ENCODE results near the gene PTAFR. TPM values are rescaled to one million over a fixed set of nuclear protein-coding genes. Genes with fewer than 3 reads are reported as not detected.

PTAFR gene
- total RNA-seq, 1 donor from 2014 or later, result 0.48 TPM

DNA sequence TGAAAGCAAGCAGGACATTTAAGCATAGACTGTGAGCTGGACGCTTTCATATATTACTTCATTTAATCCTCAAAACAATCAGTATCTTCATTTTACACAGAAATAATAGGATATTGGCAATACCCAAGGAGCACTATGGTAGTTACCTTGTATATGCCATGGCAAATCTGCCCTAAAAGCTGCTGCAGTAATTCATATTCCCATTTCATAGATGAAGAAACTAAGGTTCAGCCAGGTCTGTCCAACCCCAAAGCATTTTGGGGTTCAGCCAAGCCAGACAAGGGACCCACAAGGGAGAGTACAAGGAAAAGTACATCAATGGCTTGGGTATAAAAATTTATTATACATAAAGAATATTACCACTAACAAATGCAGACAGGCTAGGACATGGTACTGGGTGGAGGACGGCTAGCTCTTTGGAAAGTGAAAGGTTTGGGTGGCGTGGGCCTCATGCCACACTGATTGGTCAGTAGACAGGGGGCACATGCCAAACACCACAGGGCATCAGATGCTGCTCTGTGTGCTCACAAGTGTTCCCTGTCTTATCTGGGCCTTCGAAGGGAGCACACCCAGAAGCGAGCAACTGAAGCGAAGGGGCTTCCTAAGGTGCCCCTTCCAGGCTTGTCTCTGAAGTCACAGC lies 23.9 kb upstream of the PTAFR start:
- Mint-ChIP-seq H3K9me3 (no peaks in the 10 kb centered on the region), H3K4me3 (no peak overlapping the region), H3K27ac (no peak overlapping the region), H3K36me3 (peaks cover 35% of the 10 kb centered on the region), H3K27me3 (no peaks in the 10 kb centered on the region), H3K4me1 (ENCODE audit: unreplicated experiment) (peaks cover 6% of the 10 kb centered on the region)
- TF ChIP-seq, protein P1, sequence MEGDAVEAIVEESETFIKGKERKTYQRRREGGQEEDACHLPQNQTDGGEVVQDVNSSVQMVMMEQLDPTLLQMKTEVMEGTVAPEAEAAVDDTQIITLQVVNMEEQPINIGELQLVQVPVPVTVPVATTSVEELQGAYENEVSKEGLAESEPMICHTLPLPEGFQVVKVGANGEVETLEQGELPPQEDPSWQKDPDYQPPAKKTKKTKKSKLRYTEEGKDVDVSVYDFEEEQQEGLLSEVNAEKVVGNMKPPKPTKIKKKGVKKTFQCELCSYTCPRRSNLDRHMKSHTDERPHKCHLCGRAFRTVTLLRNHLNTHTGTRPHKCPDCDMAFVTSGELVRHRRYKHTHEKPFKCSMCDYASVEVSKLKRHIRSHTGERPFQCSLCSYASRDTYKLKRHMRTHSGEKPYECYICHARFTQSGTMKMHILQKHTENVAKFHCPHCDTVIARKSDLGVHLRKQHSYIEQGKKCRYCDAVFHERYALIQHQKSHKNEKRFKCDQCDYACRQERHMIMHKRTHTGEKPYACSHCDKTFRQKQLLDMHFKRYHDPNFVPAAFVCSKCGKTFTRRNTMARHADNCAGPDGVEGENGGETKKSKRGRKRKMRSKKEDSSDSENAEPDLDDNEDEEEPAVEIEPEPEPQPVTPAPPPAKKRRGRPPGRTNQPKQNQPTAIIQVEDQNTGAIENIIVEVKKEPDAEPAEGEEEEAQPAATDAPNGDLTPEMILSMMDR (conservative IDR thresholded peaks at IDR 0.05), result no peak
- DNase-seq (ENCODE audit: extremely low spot score, unreplicated experiment), result no peak

DNA sequence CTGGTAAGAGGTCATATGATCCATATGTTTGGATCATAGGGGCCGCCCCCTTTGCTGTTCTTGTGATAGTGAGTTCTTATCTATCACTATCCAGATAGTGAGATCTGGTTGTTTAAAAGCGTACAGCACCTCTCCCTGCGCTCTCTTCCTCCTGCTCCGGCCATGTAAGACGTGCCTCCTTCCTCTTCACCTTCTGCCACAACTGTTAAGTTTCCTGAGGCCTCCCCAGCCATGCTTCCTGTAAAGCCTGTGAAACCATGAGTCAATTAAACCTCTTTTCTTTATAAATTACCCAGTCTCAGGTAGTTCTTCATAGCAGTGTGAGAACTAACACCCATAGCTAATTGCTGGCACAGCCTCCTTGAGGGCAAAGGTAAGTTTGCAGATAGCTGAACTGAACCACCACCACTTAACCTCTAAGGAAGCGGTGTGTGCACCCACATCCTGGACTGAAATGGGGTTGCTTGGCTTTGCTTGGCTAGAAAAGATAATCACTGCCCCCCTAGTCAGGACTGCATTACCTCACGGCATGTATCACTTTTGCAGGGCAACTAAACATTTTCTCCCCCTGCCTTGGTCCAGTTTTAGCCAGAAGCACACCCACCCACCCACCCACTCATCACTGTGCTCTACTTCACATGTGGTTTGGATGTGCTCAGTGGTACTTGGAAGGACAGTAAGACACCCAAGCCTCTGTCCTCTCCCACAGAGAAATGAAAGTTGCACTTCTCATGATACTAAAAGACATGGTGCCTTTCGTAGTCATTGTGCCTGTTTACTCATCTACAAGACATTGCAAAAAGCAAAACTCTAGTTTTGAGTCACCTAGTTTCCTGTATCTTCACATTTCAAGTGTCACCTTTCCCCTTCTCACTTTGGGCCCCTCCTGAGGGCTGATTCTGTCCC lies 23.1 kb upstream of the PTAFR start:
- Mint-ChIP-seq H3K9me3 (no peaks in the 10 kb centered on the region), H3K4me1 (ENCODE audit: unreplicated experiment) (peaks cover 6% of the 10 kb centered on the region), H3K27ac (no peak overlapping the region), H3K27me3 (no peaks in the 10 kb centered on the region), H3K36me3 (peaks cover 35% of the 10 kb centered on the region), H3K4me3 (no peak overlapping the region)
- no peak for DNase-seq (ENCODE audit: extremely low spot score, unreplicated experiment)
- TF ChIP-seq, protein P1 (conservative IDR thresholded peaks at IDR 0.05), result no peak

DNA sequence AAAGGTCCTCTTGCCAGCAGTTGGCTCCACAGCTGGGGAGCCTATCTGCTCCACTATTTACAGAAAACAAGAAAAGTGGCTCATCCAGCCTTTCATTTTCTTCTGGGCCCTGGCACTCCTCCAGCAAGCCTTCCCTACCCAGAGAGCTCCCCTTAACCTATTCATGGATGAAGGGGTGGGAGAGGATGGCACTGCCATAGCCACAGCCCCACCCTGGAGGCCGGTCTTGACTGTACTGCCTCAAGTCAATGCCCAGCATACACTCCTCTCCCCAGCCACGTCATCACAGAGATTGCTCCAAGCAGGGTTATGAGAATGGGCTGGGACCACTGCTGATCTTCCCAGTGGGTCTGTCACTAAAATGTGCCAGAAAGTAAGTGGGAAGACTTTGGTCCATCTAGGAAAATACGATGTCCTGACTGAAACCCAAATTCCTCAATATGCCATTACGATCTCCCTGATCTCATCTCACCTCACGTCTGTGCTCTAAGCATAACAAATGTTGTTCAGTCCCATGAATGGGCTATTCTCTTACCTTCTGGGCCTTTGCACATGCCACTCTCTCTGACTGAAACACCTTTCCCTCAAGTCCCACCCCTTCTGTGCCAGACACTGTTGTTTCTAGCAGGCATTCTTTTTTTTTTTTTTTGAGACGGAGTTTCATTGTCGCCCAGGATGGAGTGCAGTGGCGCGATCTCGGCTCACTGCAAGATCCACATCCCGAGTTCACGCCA lies 21.4 kb upstream of the PTAFR start:
- H3K4me1 Mint-ChIP-seq (ENCODE audit: unreplicated experiment), result peaks cover 10% of the 10 kb centered on the region
- no peaks in the 10 kb centered on the region for H3K27me3 Mint-ChIP-seq
- no peak for DNase-seq (ENCODE audit: extremely low spot score, unreplicated experiment)
- H3K27ac Mint-ChIP-seq, result no peak overlapping the region
- no peaks in the 10 kb centered on the region for H3K9me3 Mint-ChIP-seq
- TF ChIP-seq, protein P1 (conservative IDR thresholded peaks at IDR 0.05), result no peak
- H3K36me3 Mint-ChIP-seq, result peaks cover 31% of the 10 kb centered on the region
- H3K4me3 Mint-ChIP-seq, result no peak overlapping the region

DNA sequence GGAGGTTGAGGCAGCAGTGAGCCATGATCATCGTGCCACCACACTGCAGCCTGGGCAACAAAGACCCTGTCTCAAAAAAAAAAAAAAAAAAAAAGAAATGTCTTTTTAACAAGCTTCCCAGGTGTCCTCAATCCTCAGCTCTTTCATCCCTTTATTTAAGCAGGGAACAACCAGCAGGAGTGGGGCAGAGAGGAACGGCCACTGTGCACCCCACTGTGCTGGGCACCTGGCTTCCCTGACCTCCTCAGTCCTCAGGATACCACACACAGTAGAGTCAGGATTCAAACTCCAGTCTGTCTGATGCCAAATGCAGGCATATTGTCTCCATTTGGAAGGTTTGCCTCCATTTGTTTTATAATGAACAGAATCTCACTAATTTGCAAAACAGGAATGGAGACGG lies 19.8 kb upstream of the PTAFR start:
- Mint-ChIP-seq H3K27me3 (no peaks in the 10 kb centered on the region), H3K27ac (no peak overlapping the region), H3K36me3 (peaks cover 31% of the 10 kb centered on the region), H3K4me3 (no peak overlapping the region), H3K9me3 (no peaks in the 10 kb centered on the region), H3K4me1 (ENCODE audit: unreplicated experiment) (peaks cover 11% of the 10 kb centered on the region)
- DNase-seq (ENCODE audit: extremely low spot score, unreplicated experiment), result no peak
- TF ChIP-seq, protein P1 (conservative IDR thresholded peaks at IDR 0.05), result no peak

DNA sequence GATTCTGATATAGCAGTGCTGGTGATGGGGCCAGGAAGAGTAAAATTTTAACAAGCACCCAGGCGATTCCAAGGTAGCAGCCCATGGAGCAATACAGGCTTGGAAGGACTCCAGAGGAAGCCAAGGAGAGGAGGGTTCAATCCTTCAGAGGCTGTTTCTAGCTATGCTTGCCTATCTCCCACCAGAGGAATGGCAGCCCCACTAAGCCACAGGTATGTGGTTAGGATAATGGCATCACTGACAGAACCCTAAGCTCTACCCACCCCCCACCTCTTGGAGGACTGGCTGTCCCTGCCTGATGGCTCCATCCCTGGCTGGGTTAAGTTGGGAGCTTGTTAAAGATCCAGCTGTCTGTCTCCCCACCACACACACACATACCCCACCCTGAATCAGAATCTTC lies 19.3 kb upstream of the PTAFR start:
- H3K27me3 Mint-ChIP-seq, result no peaks in the 10 kb centered on the region
- no peaks in the 10 kb centered on the region for H3K9me3 Mint-ChIP-seq
- H3K27ac Mint-ChIP-seq, result no peak overlapping the region
- TF ChIP-seq, protein P1 (conservative IDR thresholded peaks at IDR 0.05), result no peak
- H3K36me3 Mint-ChIP-seq, result peaks cover 25% of the 10 kb centered on the region
- no peak overlapping the region for H3K4me3 Mint-ChIP-seq
- no peak for DNase-seq (ENCODE audit: extremely low spot score, unreplicated experiment)
- H3K4me1 Mint-ChIP-seq (ENCODE audit: unreplicated experiment), result peaks cover 11% of the 10 kb centered on the region

Data from type B pancreatic cell (in vitro differentiated cells).